GM20431 (cell line): ENCODE measurements around the gene MAPK11.

ENCODE experiments used
- in situ Hi-C: fragments of 300-500 bp; cut with MseI, MboI; formaldehyde crosslinking; loops from one replicate; pipeline ENCODE4 v1.15.0; 2020; ENCODE audit warnings: low sequenced_read_pairs; ENCODE audit not compliant: unreplicated experiment

The MAPK11 gene

DNA sequence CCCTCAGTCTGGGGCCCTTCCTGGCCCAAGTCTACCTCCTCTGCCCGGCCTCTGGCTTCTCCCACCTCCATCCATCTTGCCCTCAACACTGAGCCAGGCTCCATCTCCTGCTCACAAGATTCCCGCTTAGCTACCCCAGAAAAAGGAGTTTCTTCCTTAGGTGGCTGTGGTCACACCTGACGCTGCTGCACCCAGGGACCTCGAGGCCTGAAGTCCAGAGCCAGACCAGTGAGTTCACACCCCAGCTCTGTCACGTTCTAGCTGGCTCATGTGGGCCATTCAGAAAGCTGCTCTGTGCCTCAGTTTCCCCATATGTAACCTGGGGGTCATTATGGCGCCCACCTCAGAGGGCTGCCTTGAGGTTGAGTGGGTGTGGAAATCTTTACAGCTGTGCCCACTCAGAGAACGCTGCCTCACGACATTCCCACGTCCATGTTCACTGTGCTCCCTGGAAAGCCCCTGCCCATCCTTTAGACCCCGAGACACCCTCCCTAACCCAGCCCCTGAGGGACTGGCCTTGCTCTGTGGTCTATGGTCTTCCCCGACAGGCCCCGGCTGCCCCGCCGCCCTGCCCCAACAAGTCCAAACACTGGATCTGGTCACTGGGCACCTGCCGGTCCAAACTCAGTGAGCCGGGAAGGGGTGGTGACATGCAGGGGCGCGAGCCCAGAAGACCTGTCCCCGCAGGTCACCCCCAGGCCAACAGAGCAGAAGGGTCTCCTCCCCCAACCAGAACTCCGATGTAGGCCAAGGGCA lies 27.5 kb upstream of the MAPK11 start:
- in situ Hi-C loops = no loop called here

DNA sequence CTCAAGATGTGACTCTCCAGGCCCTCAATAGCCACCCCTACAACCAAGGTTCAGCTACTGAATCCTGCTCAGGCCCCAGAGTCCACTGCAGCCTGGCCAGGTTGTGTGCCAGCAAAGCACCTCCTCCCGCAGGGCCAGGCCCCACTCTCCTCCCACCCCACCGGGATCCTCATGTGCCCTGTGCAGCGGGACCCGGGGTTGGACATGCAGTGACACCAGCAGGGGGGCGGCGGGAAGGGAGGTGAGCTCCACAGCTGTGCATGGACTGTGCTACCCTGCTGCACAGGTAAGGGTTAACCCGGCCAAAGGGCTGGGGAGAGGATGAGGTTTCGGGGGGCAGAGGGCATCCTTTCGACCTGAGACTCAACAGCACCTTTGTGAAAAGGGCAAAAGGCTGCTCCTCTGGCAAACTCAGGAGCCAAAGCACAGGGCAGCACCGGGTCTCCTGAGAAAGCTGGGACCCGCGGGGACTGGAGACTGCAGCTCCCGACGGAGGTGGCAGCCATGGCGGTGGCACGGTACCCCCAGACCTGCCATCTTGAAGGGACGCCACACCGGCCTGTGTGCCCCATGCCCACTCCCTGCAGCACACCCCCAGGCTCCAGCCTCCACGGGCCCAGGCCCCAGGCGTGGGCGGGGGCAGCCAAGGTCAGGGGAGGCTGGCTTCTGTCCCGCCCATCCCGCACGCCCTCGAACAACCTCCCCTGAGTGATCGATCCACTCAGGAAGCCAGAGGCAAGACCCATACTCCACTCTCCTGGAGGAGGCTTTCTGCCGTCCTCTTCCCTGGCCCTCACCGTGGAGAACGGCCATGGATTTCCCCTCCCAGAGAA lies 26.7 kb upstream of the MAPK11 start:
- in situ Hi-C loops = no loop called here

DNA sequence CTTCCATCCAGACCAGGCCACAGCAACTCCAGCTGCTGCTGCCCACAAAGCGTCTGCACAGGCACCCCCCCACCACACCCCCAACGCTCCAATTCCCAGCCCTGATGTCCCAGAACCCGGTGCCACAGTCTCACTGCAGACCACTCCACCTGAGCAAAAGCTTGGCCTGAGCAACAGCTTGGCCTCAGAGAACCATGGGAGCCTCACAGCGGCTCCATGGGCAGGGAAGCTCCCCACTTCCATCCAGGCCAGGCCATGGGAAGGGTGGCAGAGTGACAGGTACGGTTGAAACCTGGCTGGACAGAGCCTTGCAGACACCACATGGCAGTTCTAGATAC lies 24.1 kb upstream of the MAPK11 start:
- in situ Hi-C loops = no loop called here

DNA sequence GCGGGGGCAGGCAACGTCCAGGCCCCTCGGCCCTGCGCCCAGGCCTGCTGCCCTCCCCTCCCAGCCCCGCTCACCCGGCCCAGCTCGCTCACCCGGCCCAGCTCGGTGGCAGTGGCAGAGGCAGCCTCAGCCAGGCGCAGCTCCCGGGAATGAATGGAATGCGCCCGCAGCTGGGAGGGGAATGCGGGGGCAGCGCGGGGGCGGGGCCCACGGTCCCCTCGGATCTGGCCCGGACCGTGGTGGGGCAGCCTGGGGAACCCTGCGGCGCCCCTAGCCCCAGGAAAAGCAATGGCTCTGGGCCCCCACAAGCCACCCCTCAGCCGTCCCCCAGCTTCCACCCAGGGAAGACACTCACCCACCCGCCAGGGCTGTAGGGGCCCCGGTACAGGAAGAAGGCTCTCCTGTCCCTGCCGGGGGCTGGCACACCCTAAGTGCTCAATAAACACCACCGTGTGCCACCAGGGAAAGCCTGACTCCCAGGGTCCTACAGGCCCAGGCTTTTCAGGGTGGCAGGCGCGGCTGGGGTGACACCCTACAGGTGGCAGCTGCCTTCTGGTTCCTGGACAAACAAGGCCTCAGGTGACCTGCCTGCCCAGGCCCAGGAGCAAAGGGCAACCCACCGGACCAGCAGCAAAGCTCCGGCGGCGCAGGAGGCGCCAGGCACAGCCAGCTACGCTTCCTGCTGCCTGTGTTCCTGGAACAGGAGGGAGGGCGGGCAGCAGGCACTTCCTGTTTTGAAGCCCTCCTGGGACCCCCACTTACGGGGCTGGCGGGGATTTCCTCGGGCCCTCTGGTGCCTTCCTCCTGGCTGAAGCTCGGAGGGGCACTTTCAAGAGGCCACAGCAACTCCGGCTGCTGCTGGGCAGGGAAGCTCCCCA lies 23.5 kb upstream of the MAPK11 start:
- in situ Hi-C loops = no loop called here

DNA sequence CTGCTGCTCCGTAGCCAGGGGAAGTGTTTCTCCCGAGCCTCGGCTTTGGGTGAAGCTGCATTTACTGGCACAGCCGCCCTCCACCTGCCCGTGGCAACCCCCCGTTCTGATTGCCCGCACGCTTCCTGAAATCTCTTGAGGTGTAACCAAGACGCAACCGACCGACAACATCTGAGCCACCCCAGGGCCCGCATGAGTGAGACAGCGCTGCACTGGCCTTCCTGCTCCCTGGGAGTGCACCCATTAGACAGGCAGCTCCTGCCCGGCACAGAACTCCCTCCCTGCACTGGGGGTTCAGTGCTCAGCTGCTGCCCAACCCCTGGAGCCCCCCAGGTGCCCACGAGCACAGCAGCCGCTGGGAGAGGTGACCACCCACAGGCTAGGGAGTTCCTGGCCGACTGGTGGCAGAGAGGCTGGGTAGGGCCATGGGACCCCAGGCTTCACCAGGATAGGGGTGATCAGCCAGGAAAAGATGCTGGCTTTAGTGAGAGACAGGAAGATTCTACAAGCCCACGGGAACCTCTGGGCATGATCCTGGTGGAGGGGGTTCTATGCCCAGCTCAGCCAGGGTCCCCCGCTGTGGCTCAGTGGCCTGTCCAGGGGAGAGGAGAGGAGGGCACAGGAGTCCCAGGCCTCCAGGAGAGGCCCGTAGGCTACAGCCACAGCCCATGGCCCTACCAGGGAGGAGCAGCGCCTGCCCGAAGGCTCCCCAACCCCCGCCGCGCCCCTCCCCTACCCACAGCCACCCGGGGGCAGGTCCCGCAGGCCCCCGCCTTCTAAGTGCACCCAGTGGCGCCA lies 22.7 kb upstream of the MAPK11 start:
- in situ Hi-C loops = no loop called here

DNA sequence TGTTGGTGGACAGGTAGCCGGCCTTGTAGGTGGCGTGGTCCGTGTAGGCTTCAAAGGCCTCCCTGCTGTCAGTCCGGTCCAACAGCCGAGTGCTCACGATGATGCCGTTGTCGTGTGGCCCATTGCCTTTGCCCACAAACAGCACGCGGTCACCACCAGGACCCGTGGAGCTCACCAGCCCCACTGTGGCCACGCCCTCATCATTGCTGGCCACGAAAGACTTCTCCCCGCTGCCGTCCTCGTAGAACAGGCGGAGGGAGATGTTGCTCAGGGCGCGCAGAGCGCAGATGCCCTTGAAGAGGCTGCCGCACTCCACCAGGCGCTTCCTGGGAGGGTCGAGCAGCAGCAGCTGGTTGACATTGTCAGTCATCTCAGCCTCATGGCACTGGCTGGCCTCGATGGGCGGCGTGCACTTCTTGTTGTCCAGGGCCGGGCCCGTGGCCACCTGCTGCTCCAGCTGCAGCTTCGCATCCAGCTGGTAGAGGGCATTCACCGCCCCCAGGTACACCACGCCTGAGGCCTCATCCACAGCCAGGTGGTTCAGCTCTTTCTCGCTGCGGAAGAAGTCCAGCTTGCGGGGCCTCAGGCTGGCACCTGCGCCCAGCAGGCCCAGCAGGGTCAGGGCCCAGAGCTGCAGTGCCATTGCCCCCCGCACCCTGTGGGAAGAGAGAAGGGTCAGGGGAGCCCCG lies 19.9 kb upstream of the MAPK11 start:
- in situ Hi-C loops = no loop called here

DNA sequence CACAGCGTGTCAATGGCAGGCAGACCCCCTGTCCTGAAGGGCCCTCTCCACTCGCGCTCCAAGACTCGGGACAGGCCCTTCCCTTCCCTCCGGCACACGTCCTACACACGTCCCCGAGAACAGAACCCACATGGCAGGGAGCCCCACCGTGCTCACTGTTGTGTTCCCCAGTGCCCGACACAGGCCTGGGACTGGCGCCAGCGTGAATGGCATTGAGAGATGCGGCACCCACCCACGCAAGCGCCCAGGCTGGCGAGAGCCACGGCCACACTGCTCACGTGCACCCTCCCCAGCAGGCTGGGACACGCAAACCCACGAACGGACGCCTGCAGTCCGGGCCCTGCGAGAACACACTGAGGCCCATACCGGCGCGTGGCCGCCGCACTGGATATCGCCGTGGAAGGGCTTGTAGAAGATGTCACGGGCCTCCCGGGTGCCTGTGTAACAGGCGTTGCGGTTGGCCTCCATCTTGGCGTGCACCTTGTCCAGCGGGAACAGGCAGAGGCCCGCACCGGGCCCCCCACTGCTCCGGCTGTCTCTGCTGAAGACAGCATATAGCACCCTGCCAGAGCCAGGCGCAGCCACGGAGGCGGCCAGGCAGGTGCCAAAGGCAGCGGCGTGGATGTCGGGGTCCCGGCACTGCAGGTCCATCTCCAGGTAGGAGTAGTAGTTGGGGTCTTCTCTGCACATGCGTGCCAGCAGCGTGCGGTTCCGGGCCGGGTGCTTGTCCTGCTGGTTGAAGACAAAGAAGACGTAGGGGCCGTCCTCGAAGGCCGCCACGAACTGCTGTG lies 19.2 kb upstream of the MAPK11 start:
- in situ Hi-C loops = no loop called here

DNA sequence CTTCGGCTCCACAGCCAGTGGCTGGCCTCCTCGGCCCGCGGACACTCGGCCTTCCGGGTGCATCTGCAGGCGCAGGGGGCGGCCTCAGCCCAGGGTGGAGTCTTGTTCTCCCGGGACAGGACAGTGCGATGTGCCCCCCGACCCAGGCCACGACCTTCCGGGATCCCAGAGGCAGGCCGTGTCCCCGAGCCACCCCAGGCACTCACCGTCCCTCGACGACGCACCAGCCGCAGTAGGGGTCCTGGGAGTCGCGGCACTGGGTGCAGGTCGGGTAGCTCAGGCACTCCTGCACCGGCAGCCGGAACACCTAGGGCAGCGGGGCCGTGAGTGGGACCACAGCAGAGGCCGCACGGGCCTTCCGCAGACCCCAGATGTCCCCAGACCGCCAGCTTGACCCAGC lies 17.6 kb upstream of the MAPK11 start:
- in situ Hi-C loops = no loop called here

DNA sequence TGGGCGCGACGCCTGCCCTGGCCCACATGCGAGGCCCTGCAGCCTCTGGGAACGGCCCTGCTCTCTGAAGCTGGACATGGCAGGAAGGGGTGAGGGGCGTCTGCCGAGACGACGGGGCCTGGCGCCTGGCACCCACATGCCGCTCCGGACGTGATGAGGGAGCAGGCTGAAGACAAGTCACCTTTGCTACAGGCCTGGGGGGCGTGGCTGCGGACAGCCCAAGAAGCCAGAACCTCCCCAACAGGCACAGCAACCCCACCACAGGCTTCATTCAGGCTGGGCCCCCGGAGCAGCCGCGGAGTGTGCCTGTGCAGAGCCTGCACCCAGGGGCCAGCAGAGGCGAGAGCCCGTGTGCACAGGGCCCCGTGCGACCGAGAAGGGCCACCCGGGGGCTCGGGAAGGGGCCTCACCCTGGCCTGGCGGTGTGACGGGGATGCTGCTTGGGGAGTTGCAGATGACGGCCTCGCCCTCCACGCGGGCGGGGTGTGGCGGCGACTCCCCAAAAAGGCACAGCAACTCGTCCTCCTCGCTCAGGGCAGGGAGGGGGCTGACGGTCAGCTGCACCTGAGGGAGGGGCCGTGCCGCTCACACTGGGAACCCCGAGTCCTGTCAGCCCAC lies 16.6 kb upstream of the MAPK11 start:
- in situ Hi-C loops = no loop called here

DNA sequence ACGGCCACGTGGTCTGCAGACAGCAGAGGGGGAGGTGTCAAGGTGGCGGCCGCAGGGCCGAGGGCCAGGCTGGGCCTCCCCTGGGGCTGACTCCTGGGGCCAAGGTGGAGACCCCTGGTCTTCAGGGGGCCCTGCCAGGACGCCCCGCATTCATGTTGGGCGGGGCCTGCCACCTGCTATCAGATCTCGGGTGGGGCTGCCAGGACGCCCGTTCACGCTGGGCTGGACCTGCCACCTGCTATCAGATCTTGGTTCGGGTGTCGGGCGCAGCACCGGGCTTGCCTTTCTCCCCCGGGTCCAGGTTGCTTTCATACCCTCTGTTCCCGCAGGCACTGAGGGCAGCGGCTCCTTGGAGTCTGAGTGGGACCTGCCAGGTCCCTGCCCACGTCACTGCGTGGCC lies 16.1 kb upstream of the MAPK11 start:
- in situ Hi-C loops = no loop called here

DNA sequence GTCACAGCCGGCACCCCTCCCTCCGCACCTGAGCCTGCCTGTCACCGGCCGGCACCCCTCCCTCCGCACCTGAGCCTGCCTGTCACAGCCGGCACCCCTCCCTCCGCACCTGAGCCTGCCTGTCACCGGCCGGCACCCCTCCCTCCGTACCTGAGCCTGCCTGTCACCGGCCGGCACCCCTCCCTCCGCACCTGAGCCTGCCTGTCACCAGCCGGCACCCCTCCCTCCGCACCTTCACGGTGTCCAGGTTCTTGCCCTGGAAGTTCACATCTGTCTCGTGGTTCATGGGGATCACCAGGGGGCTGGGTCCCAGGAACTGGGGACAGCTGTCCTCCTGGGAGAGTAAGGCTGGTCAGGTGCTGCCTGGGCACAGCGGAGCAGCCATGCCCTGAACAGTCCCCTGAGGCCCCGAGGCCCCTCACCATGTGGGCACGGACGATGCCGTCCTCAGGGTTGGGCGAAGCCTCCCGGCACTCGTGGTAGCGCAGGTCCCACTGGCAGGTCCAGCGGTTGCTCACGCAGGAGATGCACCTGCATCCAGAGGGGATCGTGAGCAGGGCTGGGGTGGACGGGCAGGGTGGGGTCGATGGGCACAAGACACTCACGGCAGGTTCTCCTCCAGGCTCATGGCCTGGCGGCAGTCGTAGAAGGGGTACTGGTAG lies 15.5 kb upstream of the MAPK11 start:
- in situ Hi-C loops = no loop called here

DNA sequence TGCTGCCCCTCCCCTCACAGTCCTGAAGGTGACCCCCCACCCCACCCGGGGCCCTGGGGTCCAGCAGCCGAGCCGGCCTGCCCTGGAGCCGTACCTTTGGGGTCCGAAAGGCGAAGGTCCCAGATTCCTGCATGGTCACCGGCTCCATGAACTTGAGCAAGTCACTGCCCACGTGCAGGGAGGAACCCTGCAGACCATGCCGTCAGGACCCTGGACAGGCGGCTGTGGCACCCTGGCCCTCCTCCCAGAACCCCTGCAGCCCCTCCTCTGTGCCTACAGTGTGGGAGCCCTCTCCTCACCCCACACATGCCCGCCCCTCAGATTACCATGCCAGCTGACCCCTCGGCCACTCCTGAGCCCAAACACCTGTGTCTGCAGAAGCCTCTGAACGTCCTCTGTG lies 14.3 kb upstream of the MAPK11 start:
- in situ Hi-C loops = no loop called here

DNA sequence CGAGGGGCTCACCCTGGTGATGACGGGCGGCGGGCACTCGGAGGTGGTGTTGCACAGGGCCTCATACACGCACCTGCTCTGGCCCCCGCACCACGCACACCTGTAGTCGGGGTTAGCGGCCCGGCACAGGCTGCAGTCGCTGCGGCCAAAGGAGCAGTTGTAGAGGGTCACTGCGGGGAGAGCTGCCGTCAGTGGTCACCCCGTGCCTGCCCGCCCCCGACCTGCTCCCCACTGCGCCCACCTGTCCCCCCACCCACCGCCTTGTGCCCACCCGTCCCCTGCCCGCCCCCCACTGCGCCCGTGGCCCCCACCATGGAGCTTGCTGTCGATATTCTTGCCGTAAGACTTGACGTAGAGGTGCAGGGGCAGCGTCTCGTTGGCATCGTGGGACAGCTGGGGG lies 13.6 kb upstream of the MAPK11 start:
- in situ Hi-C loops = no loop called here

DNA sequence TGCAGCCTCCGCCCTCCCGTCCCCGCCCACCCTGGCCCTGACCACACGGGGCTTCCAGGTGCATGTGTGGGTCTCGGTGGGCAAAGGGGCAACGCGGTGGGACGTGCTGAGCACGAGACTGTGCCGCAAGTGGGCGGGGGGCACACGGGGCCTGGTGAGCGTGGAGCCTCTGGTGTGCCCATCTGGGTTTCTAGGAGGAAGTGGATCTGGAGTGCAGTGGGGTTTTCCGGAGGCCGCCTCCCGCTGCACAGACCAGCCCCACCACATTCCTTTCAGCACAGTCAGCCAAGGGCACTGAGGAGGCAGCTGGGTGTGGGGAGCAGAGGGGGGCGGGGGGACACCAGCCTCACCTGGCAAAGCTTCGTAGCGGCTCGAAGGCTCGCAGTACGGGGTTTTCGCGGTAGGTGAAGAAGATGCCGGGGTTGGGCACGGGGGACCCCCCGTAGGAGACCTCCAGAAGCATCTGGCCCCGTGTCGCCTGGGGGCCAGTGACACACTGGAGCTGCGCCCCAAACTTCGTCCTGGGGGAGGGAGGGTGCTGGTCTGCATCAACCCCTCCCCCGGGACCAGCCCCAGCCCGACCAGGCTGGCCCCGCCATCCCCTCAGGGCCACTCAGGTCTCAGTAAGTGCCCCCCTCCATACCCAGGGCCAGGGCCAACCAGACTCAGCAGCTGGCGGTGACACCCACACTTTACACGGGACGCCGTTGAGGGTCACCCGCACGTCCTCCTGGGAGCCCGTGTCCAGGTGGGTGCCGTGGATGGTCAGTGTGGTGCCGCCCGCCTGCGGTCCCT lies 12.4 kb upstream of the MAPK11 start:
- in situ Hi-C loops = no loop called here

DNA sequence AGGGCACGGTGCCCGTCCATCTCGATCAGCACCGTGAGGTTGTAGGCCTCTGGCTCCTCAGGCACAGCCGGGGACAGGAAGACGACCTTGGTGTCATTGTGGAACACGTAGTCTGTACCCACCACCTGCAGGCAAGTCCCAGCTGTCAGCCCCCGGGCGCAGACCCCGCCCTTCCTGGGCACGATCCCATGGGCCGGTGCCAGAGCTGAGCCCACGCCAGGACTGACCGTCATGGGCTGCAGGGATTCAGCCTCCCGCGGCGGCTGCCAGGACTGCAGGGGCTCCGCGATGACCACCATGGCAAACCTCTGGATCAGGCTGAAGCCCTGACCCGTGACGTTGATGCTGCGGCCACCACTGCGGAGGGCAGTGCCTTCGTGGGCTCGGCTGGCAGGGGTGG lies 11.8 kb upstream of the MAPK11 start:
- in situ Hi-C loops = no loop called here

DNA sequence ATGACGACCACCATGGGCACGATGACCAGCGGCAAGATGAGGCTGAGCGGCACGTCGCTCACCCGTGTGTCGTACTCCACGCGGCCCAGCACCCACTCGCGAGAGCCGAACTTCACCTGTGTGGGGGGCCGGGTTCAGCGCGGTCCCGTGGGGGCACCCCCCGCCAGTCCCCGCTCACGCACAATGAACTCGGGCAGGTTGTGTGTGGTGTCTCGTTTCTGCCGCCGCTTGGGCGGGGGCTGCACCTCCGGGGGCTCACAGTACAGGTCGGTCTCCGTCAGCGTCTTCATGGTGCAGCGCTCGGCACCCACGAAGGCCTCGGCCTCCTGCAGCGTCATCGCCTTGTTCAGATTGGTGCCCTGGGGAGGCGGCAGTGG lies 11.2 kb upstream of the MAPK11 start:
- in situ Hi-C loops = no loop called here
